ENCODE measurements around the gene KIAA1958. TPM values are rescaled to one million over a fixed set of nuclear protein-coding genes. Genes with fewer than 3 reads are reported as not detected.

The KIAA1958 gene
- total RNA-seq, 1 donor from 2014 or later, result 3.9 TPM

- intact Hi-C loops (cut with DNase I), result no loop called here
- no peak for ATAC-seq (ENCODE audit: poor library complexity)
- DNase-seq, result no peak
Measured at GRCh38 chr9:112618385-112619009, 131.9 kb downstream of the KIAA1958 start.

GRCh38 chr9:112620388-112620787 lies 133.8 kb downstream of the KIAA1958 start:
- intact Hi-C loops (cut with DNase I), result no loop called here
- no peak for DNase-seq
- no peak for ATAC-seq (ENCODE audit: poor library complexity)

DNA sequence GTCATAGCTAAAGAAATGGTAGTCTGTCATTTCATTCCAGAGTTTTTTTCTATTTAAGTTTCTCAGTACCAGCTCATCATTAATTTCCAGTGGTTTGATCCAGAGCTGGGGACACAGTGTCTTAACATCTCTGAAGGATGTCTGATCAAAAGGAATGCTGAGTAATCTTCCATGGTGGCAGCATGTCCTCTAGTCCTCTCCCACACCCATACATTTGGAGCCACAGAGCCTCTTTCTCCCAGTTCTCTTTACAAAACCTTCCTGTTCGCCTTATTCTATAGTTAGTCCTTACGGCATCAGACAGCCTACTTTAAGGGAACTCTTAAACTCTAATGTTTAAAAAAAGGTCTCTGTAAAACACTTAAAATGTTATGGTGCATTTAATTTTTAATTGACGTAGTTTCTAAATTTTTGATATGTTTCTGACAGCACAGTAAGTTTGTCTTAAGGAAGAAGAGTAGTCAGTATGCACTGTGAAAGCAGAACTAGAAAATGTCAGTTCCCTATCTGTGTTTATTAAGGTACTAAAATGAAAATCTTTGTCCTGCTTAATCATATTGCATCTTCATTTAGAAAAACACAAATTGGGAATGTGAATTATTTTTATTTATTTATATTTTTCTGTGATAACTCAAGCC lies 134.5 kb downstream of the KIAA1958 start:
- intact Hi-C loops (cut with DNase I), result no loop called here
- ATAC-seq (ENCODE audit: poor library complexity) (no peak), DNase-seq (no peak)

DNA sequence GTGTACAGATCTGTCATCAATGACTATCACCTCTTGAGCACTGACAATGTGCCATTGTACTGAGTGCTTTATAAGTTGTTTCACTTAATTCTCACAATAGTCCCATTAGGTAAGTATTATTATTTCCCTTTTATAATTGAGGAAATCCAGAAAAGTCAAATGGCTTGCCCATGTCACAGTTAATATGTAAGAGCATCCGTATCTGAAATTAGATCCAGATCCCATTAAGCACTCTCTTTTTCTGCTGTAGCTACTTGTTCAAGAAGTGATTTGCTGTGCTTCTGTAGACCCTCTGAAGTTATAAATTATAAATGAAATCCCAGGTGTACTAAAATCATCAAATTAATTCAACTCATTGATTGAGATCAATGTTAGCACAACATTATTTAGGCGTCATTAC lies 136.6 kb downstream of the KIAA1958 start:
- intact Hi-C loops (cut with DNase I), result no loop called here
- no peak for DNase-seq
- ATAC-seq (ENCODE audit: poor library complexity), result no peak

DNA sequence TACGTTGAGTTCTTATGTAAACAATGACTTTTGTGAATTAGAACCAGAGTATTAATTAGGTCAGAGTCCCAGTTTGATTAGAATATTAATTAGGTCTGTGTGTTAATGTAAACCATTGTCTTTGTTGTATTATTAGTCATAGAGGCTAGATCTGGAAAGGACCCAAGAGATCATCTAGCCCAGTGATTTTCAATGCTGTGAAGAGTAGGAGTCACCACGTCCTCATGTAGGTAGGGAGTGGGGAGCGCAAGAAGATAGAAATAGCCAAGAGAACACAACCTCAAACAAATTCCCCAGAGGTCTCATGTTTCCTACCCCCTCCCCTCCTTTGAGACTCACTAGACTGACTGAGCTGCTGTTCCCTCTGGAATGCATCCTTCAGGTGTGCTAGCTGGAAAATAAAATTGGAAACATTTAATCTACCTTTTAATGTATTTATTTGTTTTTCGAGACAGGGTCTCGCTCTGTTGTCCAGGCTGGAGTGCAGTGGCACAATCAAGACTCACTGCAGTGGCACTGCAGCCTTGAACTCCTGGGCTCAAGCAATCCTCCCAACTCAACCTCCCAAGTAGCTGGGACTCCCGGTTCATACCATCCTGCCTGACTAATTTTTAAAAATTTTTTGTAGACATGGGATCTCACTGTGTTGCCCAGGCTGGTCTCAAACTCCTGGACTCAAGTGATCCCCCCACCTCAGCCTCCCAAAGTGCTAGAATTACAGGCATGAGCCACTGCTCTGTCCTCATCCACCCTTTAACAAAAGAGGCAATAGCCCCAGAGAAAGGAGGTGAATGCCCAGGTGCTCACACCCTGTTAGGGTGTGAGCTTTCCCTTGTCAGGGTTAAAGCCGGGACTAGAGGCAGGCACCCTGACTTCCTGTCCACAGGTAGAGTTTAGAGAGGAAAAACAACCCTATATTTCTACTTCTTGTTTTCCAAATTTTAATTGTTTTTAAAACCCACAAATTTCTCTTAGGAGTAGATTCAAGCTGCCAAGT lies 138.4 kb downstream of the KIAA1958 start:
- DNase-seq, result no peak
- intact Hi-C loops (cut with DNase I), result no loop called here
- ATAC-seq (ENCODE audit: poor library complexity), result no peak

- DNase-seq, result no peak
- intact Hi-C loops (cut with DNase I), result no loop called here
- no peak for ATAC-seq (ENCODE audit: poor library complexity)
Measured at GRCh38 chr9:112629671-112630485, 143.3 kb downstream of the KIAA1958 start.

DNA sequence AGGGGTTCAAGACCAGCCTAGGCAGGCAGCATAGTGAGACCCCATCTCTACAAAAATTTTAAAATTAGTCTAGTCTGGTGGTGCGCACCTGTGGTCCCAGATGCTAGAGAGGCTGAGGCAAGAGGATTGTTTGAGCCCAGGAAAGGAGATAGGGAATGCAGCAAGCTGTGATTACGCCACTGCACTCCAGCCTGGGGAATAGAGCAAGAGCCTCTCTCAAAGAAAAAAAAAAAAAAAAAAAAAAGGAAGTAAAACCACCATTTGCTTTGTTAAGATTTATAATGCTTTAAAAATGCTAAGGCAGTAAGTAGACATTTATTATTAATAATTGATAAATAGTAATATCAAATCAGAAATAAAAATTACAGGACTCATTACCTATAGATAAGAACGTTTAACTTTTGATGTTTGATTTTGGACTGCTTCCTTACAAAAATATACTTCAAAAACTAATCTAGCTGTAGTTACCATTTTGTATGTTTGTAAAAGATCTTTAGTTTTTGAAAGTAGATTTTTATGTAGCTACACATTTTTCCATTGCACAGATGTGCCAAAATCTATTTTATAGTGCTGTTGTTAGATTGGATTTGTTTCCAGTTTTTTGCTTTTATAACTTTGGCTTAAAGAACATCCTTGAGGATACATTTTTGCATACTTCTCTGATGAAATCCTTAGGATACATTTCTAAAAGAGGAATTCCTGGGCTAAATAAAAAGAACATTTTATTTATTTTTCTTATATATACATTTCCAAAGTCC lies 144.9 kb downstream of the KIAA1958 start:
- DNase-seq (no peak), ATAC-seq (ENCODE audit: poor library complexity) (no peak)
- intact Hi-C loops (cut with DNase I), result no loop called here

GRCh38 chr9:112640311-112640710 lies 153.7 kb downstream of the KIAA1958 start:
- intact Hi-C loops (cut with DNase I), result no loop called here
- ATAC-seq (ENCODE audit: poor library complexity) (no peak), DNase-seq (no peak)

- peak; percentile 80 for ATAC-seq (ENCODE audit: poor library complexity)
- intact Hi-C loops (cut with DNase I), result no loop called here
- DNase-seq, result no peak
Measured at GRCh38 chr9:112642126-112642525, 155.5 kb downstream of the KIAA1958 start.

DNA sequence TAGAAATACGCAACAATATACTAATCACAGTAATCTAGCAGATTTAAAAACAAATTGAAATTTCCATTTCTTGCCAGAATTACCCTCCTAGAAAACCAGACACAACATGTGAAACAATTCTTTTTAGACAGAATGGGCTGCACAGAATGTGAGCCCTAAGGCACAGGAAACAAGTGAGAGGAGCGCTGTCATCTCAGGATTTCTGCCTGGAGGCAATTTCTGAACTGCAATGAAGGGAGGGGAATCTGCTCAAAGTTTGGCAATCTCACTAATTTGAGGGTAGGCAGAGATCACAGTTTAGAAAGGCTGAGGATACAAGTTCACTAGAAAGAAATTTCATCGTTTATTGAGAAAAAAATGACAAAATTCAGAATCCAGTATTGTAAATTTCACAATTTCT lies 161.0 kb downstream of the KIAA1958 start:
- ATAC-seq (ENCODE audit: poor library complexity) (no peak), DNase-seq (no peak)
- intact Hi-C loops (cut with DNase I), result no loop called here

- DNase-seq, result no peak
- intact Hi-C loops (cut with DNase I), result no loop called here
- ATAC-seq (ENCODE audit: poor library complexity), result no peak
Measured at GRCh38 chr9:112648624-112649023, 162.0 kb downstream of the KIAA1958 start.

GRCh38 chr9:112654282-112654681 lies 167.7 kb downstream of the KIAA1958 start:
- intact Hi-C loops (cut with DNase I), result no loop called here
- ATAC-seq (ENCODE audit: poor library complexity), result no peak

DNA sequence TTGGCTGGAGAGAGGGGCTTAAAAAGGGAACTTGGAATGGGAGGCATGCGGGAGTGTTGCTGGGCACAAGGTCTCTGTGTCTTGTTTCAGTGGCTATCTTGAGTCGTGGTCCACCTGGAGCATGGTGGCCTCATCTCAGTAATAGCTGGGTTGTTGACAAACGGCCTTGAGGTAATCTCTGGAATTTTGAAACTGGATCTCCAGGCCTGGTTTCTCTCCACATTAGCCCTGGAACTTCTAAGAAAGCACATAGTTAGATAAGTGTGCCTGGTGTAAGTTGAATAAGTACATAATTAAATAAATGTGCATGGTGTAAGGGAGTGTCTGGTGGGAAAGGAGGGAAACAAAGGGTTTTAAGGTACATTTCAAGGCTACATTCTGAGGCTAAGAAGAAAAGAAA lies 169.0 kb downstream of the KIAA1958 start:
- ATAC-seq (ENCODE audit: poor library complexity) (no peak), DNase-seq (no peak)
- intact Hi-C loops (cut with DNase I), result no loop called here

More at GRCh38 chr9:112654282-112654681, 167.7 kb downstream of the KIAA1958 start:
- no peak for DNase-seq

DNA sequence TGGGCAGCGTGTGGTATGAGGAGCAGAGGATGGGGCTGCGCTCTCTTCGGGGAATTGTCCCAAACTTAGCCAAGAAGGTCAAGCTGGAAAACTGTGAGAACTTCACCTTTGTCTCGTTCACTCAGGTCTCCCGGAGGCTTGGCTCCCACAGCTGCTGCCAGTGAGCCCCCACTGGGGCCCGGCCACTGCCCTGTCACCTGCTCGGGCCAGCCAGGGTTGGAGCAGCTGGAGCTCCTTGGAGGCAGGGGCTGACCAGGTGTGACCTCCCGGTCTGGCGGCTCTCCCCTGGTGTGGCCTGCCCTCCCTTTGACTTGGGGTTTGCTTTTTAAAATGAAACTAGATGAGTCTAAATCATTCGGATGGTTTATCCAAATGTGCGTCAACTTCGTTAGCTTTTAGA lies 173.3 kb downstream of the KIAA1958 start:
- DNase-seq, result no peak
- intact Hi-C loops (cut with DNase I), result no loop called here

DNA sequence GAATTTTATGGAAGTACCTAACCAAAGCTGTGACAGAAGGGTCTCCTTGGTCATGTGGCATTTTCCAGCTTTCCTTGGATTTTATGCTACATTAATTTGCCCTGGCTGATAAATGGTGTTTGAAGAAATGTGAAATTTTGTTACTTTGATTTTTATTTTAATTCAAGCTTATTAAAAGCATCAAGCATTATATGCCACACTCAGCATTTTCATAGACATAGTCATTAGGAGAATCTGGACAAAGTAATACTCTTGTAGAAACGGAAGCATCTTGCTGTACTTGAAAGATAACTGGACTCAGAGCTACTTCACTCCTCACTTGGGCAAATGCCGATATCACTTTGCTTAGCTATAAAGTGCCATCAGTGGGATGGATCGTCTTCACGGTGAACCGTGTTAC lies 177.1 kb downstream of the KIAA1958 start:
- DNase-seq (no peak), ATAC-seq (ENCODE audit: poor library complexity) (no peak)
- intact Hi-C loops (cut with DNase I), result no loop called here

More for the DNA sequence above, 173.3 kb downstream of the KIAA1958 start:
- no peak for ATAC-seq (ENCODE audit: poor library complexity)

DNA sequence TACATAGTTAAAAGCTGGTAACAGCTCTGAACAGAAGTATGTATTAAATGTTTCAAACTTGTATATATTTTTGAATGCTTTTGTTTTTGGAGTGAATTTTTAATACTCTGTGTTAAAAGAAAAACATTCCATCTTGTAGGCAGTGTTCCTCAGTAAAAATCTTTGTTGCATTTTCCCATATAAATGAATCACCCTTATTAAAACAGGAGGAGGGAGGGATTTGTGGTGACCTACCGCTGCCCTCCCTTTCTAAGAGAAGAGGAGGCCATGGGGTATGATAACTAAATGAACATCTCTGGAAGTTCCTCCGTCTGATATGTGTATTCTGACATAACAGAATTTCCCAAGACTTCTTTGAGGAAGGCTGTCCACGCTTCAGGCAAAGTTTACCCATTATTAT lies 177.9 kb downstream of the KIAA1958 start:
- ATAC-seq (ENCODE audit: poor library complexity) (no peak), DNase-seq (no peak)
- intact Hi-C loops (cut with DNase I), result no loop called here

- DNase-seq, result no peak
Measured at GRCh38 chr9:112665347-112665746, 178.7 kb downstream of the KIAA1958 start.

GRCh38 chr9:112669326-112669725 lies 182.7 kb downstream of the KIAA1958 start:
- ATAC-seq (ENCODE audit: poor library complexity) (no peak), DNase-seq (no peak)
- intact Hi-C loops (cut with DNase I), result no loop called here

More at GRCh38 chr9:112665347-112665746, 178.7 kb downstream of the KIAA1958 start:
- intact Hi-C loops (cut with DNase I), result no loop called here
- ATAC-seq (ENCODE audit: poor library complexity), result no peak
